Activated CD8-positive, alpha-beta memory T cell treated with anti-CD3 and anti-CD28 coated beads, Interleukin-2, amount 10 ng/mL, durations not matched to agents 7 days and 5 days (primary cell): Measurements from ENCODE around the gene MRPS5. TPM values are rescaled to one million over a fixed set of nuclear protein-coding genes. Genes with fewer than 3 reads are reported as not detected.

Experiments used
- ATAC-seq: fragments of 150-1000 bp; cut with Tn5 transposase; one replicate; pipeline ENCODE4 v1.10.0; 2021; ENCODE audit warnings: moderate library complexity
- CTCF ChIA-PET: fragments of 350-600 bp; sonication (Branson Sonifier 250); formaldehyde crosslinking; loops from one replicate; lab custom pipeline; 2021; ENCODE audit warnings: antibody characterized with exemption; lab: Charles Lee
- DNase-seq: peaks from one replicate; pipeline ENCODE4 v3.0.0-alpha.2; 2020
- H3K27ac Mint-ChIP-seq: one replicate; pipeline ENCODE4 v1.8.0; 2021; ENCODE audit warnings: mild to moderate bottlenecking, mixed read lengths
- H3K27me3 Mint-ChIP-seq: one replicate; pipeline ENCODE4 v1.8.0; 2021; ENCODE audit warnings: mixed read lengths
- H3K36me3 Mint-ChIP-seq: one replicate; pipeline ENCODE4 v1.8.0; 2021; ENCODE audit warnings: mild to moderate bottlenecking, mixed read lengths
- H3K4me1 Mint-ChIP-seq: one replicate; pipeline ENCODE4 v1.8.0; 2021; ENCODE audit warnings: mixed read lengths
- H3K4me3 Mint-ChIP-seq: one replicate; pipeline ENCODE4 v1.8.0; 2021; ENCODE audit warnings: mild to moderate bottlenecking, moderate library complexity, mixed read lengths
- H3K9me3 Mint-ChIP-seq: one replicate; pipeline ENCODE4 v1.8.0; 2022; ENCODE audit warnings: low read depth, mixed read lengths
- total RNA-seq, 2 experiments: library from RNA; stranded (reverse); gene quantifications; one replicate each; pipeline ENCODE4 v1.2.3, GENCODE V29; 2021

The MRPS5 gene
- total RNA-seq, 2 experiments from 2014 or later: 80.0 to 82.7 TPM

GRCh38 chr2:95063086-95063958 is 58.3 kb downstream of the MRPS5 start:
- CTCF ChIA-PET: interaction anchor here (1.1 to 10.2 kb wide), 6 partner anchors 9 to 77 kb away, joined by 3 to 149 read pairs (median 8); partner anchors contain the start of gene MAL
- peak overlapping the region; percentile 80 for H3K27ac Mint-ChIP-seq
- H3K27me3 Mint-ChIP-seq: peaks cover 2% of the 10 kb centered on the region
- peaks cover 29% of the 10 kb centered on the region for H3K4me1 Mint-ChIP-seq
- no peak overlapping the region for H3K4me3 Mint-ChIP-seq
- no peaks in the 10 kb centered on the region for H3K36me3 Mint-ChIP-seq
- no peaks in the 10 kb centered on the region for H3K9me3 Mint-ChIP-seq
- DNase-seq (peak; percentile 38), ATAC-seq (peak; percentile 41)

GRCh38 chr2:95062242-95063085 is 59.1 kb downstream of the MRPS5 start:
- Mint-ChIP-seq H3K9me3 (no peaks in the 10 kb centered on the region), H3K36me3 (no peaks in the 10 kb centered on the region), H3K27me3 (peaks cover 2% of the 10 kb centered on the region), H3K4me1 (peaks cover 29% of the 10 kb centered on the region), H3K4me3 (no peak overlapping the region), H3K27ac (peak overlapping the region; percentile 80)
- CTCF ChIA-PET: interaction anchor here (1.3 to 10.2 kb wide), 5 partner anchors 13 to 76 kb away, joined by 3 to 149 read pairs (median 10); partner anchors contain the start of gene MAL
- ATAC-seq (peak; percentile 34), DNase-seq (peak; percentile 35)

GRCh38 chr2:95061601-95062183 is 59.9 kb downstream of the MRPS5 start:
- Mint-ChIP-seq H3K36me3 (no peaks in the 10 kb centered on the region), H3K27ac (peak overlapping the region; percentile 50), H3K4me1 (peaks cover 29% of the 10 kb centered on the region), H3K27me3 (peaks cover 2% of the 10 kb centered on the region), H3K9me3 (no peaks in the 10 kb centered on the region), H3K4me3 (no peak overlapping the region)
- peak; percentile 47 for DNase-seq
- ATAC-seq: peak; percentile 50
- CTCF ChIA-PET: interaction anchor here (1.4 to 10.2 kb wide), 4 partner anchors 14 to 54 kb away, joined by 5 to 149 read pairs (median 24); partner anchors contain the start of gene MAL

- Mint-ChIP-seq H3K27ac (no peak overlapping the region), H3K9me3 (no peaks in the 10 kb centered on the region), H3K27me3 (peaks cover 2% of the 10 kb centered on the region), H3K4me1 (peaks cover 33% of the 10 kb centered on the region), H3K36me3 (no peaks in the 10 kb centered on the region), H3K4me3 (no peak overlapping the region)
- DNase-seq (peak; percentile 8), ATAC-seq (no peak)
- CTCF ChIA-PET: interaction anchor here (2.9 to 10.2 kb wide), 3 partner anchors 15 to 55 kb away, joined by 10 to 149 read pairs (median 38); partner anchors contain the start of gene MAL
Measured at GRCh38 chr2:95061119-95061512, 60.5 kb downstream of the MRPS5 start.

- Mint-ChIP-seq H3K27me3 (peaks cover 2% of the 10 kb centered on the region), H3K4me1 (peaks cover 38% of the 10 kb centered on the region), H3K4me3 (no peak overlapping the region), H3K36me3 (no peaks in the 10 kb centered on the region), H3K9me3 (no peaks in the 10 kb centered on the region), H3K27ac (no peak overlapping the region)
- CTCF ChIA-PET: interaction anchor here (6.6 to 10.2 kb wide), 2 partner anchors 15 to 36 kb away, joined by 38 to 149 read pairs; partner anchors contain the start of gene MAL
- DNase-seq: peak; percentile 23
- ATAC-seq: no peak
Measured at GRCh38 chr2:95060446-95061118, 61.0 kb downstream of the MRPS5 start.

- H3K9me3 Mint-ChIP-seq: no peaks in the 10 kb centered on the region
- no peak overlapping the region for H3K4me3 Mint-ChIP-seq
- H3K27ac Mint-ChIP-seq: no peak overlapping the region
- H3K36me3 Mint-ChIP-seq: no peaks in the 10 kb centered on the region
- H3K4me1 Mint-ChIP-seq: peaks cover 45% of the 10 kb centered on the region
- DNase-seq (peak; percentile 31), ATAC-seq (no peak)
- H3K27me3 Mint-ChIP-seq: no peaks in the 10 kb centered on the region
- CTCF ChIA-PET: interaction anchor here (6.6 to 10.2 kb wide), 2 partner anchors 16 to 36 kb away, joined by 38 to 149 read pairs; partner anchors contain the start of gene MAL
Measured at GRCh38 chr2:95059656-95060370, 61.8 kb downstream of the MRPS5 start.

- no peak overlapping the region for H3K4me3 Mint-ChIP-seq
- DNase-seq (no peak), ATAC-seq (no peak)
- no peak overlapping the region for H3K27ac Mint-ChIP-seq
- no peaks in the 10 kb centered on the region for H3K27me3 Mint-ChIP-seq
- H3K4me1 Mint-ChIP-seq: peaks cover 48% of the 10 kb centered on the region
- no peaks in the 10 kb centered on the region for H3K9me3 Mint-ChIP-seq
- CTCF ChIA-PET: interaction anchor here (1.3 to 10.2 kb wide), 3 partner anchors 9 to 19 kb away, joined by 4 to 149 read pairs (median 77); no protein-coding TSS in a partner anchor
- peaks cover 3% of the 10 kb centered on the region for H3K36me3 Mint-ChIP-seq
Measured at GRCh38 chr2:95058989-95059641, 62.5 kb downstream of the MRPS5 start.

- H3K9me3 Mint-ChIP-seq: no peaks in the 10 kb centered on the region
- H3K27ac Mint-ChIP-seq: no peak overlapping the region
- H3K27me3 Mint-ChIP-seq: no peaks in the 10 kb centered on the region
- no peak overlapping the region for H3K4me3 Mint-ChIP-seq
- ATAC-seq: no peak
- CTCF ChIA-PET: interaction anchor here (1.3 to 9.4 kb wide), 2 partner anchors 10 to 19 kb away, joined by 4 to 77 read pairs; no protein-coding TSS in a partner anchor
- peaks cover 44% of the 10 kb centered on the region for H3K4me1 Mint-ChIP-seq
- H3K36me3 Mint-ChIP-seq: peaks cover 6% of the 10 kb centered on the region
- DNase-seq: peak; percentile 31
Measured at GRCh38 chr2:95058466-95058988, 63.1 kb downstream of the MRPS5 start.

- Mint-ChIP-seq H3K4me3 (no peak overlapping the region), H3K27ac (no peak overlapping the region), H3K4me1 (peaks cover 36% of the 10 kb centered on the region), H3K9me3 (no peaks in the 10 kb centered on the region), H3K27me3 (no peaks in the 10 kb centered on the region), H3K36me3 (peaks cover 7% of the 10 kb centered on the region)
- no peak for ATAC-seq
- CTCF ChIA-PET: interaction anchor here (1.3 to 9.4 kb wide), 2 partner anchors 10 to 20 kb away, joined by 4 to 77 read pairs; no protein-coding TSS in a partner anchor
- DNase-seq: no peak
Measured at GRCh38 chr2:95057535-95058370, 63.9 kb downstream of the MRPS5 start.
